Testis (tissue), 3 donors: ENCODE data around the gene TRIM28. TPM values are rescaled to one million over a fixed set of nuclear protein-coding genes. Genes with fewer than 3 reads are reported as not detected.

Experiments
- DNase-seq: peaks from one replicate; pipeline ENCODE4 v3.0.0-alpha.2; 2019
- H3K27ac ChIP-seq, 2 donors: fragments of 200-600 bp; sonication (generic); one replicate each; pipeline ENCODE4 v1.5.1; 2019
- H3K27me3 ChIP-seq: fragments of 200-600 bp; sonication (generic); one replicate; pipeline ENCODE4 v1.5.1; 2019
- H3K36me3 ChIP-seq: fragments of 200-600 bp; sonication (generic); one replicate; pipeline ENCODE4 v1.5.1; 2017; ENCODE audit warnings: low read depth; ENCODE audit errors: missing control alignments
- H3K4me1 ChIP-seq: fragments of 200-600 bp; sonication (generic); one replicate; pipeline ENCODE4 v1.5.1; 2019
- H3K4me3 ChIP-seq, 2 donors: fragments of 200-600 bp; sonication (generic); one replicate each; pipeline ENCODE4 v1.5.1; 2017 to 2019
- H3K9me3 ChIP-seq: fragments of 200-600 bp; sonication (generic); one replicate; pipeline ENCODE4 v1.5.1; 2017
- POLR2A ChIP-seq: fragments of 450-650 bp; IDR thresholded peaks from one replicate; pipeline ENCODE4 v1.6.1; 2017; ENCODE audit warnings: antibody characterized with exemption, mild to moderate bottlenecking, moderate library complexity
- WGBS, 2 donors: methylation state at CpG; one replicate each; pipeline ENCODE4 v1.1.5; 2018; 5-methylcytosine and 5-hydroxymethylcytosine counted together
- intact Hi-C: fragments of 100-400 bp; cut with DNase I; formaldehyde crosslinking; loops from one replicate; pipeline ENCODE4 v1.15.1; 2023; ENCODE audit warnings: low total_unique reads
- polyA plus RNA-seq: library from polyadenylated mRNA; stranded (reverse); fragments of 350-450 nt; fragmentation: Illumina TruSeq; extraction: RNeasy Lipid Tissue Mini Kit (QIAGEN cat#74804); gene quantifications from one replicate; pipeline ENCODE4 v1.2.3, GENCODE V29; 2014; ENCODE audit warnings: low read depth, low replicate concordance; ENCODE audit not compliant: insufficient read depth
- total RNA-seq, 2 donors: library from RNA; depleted of rRNA; stranded (reverse); fragments of >200 nt; gene quantifications; one replicate each; pipeline ENCODE4 v1.2.3, GENCODE V29; 2016
- TF ChIP-seq, protein P1 (sequence below), 3 experiments: fragments of 450-650 bp in 2 of 3; fragments of 200-600 bp in 1 of 3; sonication (generic) in 1 of 3; IDR thresholded peaks; one replicate each; pipeline ENCODE4 v1.5.1; 2016 to 2019; ENCODE audit warnings: antibody characterized with exemption in 3 of 3, mild to moderate bottlenecking in 2 of 3, moderate library complexity in 1 of 3

TRIM28 gene
- total and polyA plus RNA-seq, 3 donors from 2014 or later = 415 to 694 (median 521) TPM

DNA sequence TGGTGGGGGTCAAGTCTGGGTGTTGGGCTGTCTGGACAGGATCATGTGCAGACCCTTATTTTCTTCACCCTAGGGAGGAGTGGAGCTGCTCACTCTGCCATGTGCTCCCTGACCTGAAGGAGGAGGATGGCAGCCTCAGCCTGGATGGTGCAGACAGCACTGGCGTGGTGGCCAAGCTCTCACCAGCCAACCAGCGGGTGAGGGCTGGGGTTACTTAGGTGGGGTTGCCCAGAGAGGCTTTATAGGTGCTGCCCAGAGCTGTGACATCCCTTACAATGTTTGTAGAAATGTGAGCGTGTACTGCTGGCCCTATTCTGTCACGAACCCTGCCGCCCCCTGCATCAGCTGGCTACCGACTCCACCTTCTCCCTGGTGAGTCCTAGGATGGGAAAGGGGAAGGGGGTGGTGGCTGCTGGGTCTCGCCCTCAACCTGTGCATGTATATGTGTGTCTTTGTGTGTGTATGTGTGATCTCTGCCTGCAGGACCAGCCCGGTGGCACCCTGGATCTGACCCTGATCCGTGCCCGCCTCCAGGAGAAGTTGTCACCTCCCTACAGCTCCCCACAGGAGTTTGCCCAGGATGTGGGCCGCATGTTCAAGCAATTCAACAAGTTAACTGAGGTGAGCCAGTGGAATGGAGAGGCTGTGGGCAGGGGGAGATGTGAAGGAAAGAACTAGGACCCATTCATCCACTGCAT, 5.9 kb downstream of the TRIM28 start:
- intact Hi-C loops = no loop called here
- Histone ChIP-seq H3K4me1 (peaks cover 27% of the 10 kb centered on the region), H3K27me3 (no peaks in the 10 kb centered on the region), H3K4me3 (no peak overlapping the region), H3K27ac (no peak overlapping the region), H3K9me3 (no peaks in the 10 kb centered on the region), H3K36me3 (peaks cover 4% of the 10 kb centered on the region)
- 86% methylated on average over 11 of the region's 11 CpGs; no CpG with 5 or more reads in 1 of the 2 donors for WGBS, 2 donors
- no peak for DNase-seq
- TF ChIP-seq, protein P1, sequence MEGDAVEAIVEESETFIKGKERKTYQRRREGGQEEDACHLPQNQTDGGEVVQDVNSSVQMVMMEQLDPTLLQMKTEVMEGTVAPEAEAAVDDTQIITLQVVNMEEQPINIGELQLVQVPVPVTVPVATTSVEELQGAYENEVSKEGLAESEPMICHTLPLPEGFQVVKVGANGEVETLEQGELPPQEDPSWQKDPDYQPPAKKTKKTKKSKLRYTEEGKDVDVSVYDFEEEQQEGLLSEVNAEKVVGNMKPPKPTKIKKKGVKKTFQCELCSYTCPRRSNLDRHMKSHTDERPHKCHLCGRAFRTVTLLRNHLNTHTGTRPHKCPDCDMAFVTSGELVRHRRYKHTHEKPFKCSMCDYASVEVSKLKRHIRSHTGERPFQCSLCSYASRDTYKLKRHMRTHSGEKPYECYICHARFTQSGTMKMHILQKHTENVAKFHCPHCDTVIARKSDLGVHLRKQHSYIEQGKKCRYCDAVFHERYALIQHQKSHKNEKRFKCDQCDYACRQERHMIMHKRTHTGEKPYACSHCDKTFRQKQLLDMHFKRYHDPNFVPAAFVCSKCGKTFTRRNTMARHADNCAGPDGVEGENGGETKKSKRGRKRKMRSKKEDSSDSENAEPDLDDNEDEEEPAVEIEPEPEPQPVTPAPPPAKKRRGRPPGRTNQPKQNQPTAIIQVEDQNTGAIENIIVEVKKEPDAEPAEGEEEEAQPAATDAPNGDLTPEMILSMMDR (IDR thresholded peaks at IDR 0.05) = no peak
- TF ChIP-seq POLR2A = no peak

DNA sequence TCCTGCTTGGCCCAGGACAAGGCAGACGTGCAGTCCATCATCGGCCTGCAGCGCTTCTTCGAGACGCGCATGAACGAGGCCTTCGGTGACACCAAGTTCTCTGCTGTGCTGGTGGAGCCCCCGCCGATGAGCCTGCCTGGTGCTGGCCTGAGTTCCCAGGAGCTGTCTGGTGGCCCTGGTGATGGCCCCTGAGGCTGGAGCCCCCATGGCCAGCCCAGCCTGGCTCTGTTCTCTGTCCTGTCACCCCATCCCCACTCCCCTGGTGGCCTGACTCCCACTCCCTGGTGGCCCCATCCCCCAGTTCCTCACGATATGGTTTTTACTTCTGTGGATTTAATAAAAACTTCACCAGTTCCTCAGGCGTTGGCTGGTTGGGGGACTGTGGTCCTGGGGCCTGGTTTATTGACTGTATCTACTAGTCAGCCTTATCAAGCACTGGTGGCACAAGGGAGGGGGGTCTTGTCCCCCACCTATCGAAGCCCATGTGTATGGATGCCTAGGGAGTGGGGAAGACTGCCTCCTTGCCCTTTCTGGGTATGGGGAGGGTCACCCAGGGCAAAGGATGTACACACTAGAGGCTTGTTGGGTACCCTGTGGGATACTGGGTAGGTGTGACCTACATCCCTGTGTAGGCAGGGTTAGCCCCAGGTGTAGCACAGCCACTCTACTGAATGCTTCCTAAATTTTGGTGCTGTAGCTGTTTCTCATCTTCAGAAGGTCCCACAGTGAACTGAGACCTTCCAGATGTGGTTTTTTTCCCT, 6.7 kb downstream of the TRIM28 start:
- no peak for DNase-seq
- Histone ChIP-seq H3K9me3 (no peaks in the 10 kb centered on the region), H3K36me3 (peaks cover 4% of the 10 kb centered on the region), H3K27ac (no peak overlapping the region), H3K4me1 (peaks cover 28% of the 10 kb centered on the region), H3K4me3 (no peak overlapping the region), H3K27me3 (no peaks in the 10 kb centered on the region)
- 84 to 86% methylated on average over 11 to 13 of the region's 13 CpGs for WGBS, 2 donors
- intact Hi-C loops = no loop called here
- TF ChIP-seq, protein P1 (IDR thresholded peaks at IDR 0.05) = no peak
- no peak for TF ChIP-seq POLR2A

GRCh38 chr19:58551123-58551497, 7.2 kb downstream of the TRIM28 start:
- peaks cover 4% of the 10 kb centered on the region for H3K36me3 ChIP-seq
- TF ChIP-seq POLR2A = no peak
- TF ChIP-seq, protein P1 (IDR thresholded peaks at IDR 0.05) = no peak
- peaks cover 28% of the 10 kb centered on the region for H3K4me1 ChIP-seq
- no peak overlapping the region for H3K27ac ChIP-seq
- no peak for DNase-seq
- WGBS, 2 donors = 12 to 45% methylated on average over 1 of the region's 1 CpG
- intact Hi-C loops = no loop called here
- no peak overlapping the region for H3K4me3 ChIP-seq
- no peaks in the 10 kb centered on the region for H3K9me3 ChIP-seq
- H3K27me3 ChIP-seq = no peaks in the 10 kb centered on the region

- 91 to 96% methylated on average over 18 of the region's 18 CpGs for WGBS, 2 donors
- Histone ChIP-seq H3K27me3 (no peaks in the 10 kb centered on the region), H3K27ac (no peak overlapping the region), H3K36me3 (peaks cover 4% of the 10 kb centered on the region), H3K9me3 (no peaks in the 10 kb centered on the region), H3K4me1 (peaks cover 26% of the 10 kb centered on the region), H3K4me3 (no peak overlapping the region)
- no peak for TF ChIP-seq POLR2A
- TF ChIP-seq, protein P1 (IDR thresholded peaks at IDR 0.05) = no peak
- no peak for DNase-seq
- intact Hi-C loops = no loop called here
Observed at GRCh38 chr19:58551577-58552471, 8.0 kb downstream of the TRIM28 start.
